Measurements from ENCODE around the gene TSPAN18. TPM values are rescaled to one million over a fixed set of nuclear protein-coding genes. Genes with fewer than 3 reads are reported as not detected.

Gene TSPAN18
- total RNA-seq, 1 experiment from 2014 or later: 2.8 TPM

- Histone ChIP-seq H3K36me3 (ENCODE audit: insufficient read depth, low read length, poor library complexity, severe bottlenecking) (no peaks in the 10 kb centered on the region), H3K4me3 (ENCODE audit: low read depth, low read length, poor library complexity, severe bottlenecking) (no peak overlapping the region), H3K27me3 (replicated peaks; ENCODE audit: insufficient read depth, low read depth, low read length, poor library complexity) (no peaks in the 10 kb centered on the region), H3K27ac (ENCODE audit: low read depth, low read length, poor library complexity, severe bottlenecking) (no peak overlapping the region), H3K4me1 (ENCODE audit: insufficient read depth, low read length, poor library complexity, severe bottlenecking) (peaks cover 12% of the 10 kb centered on the region), H3K9me3 (ENCODE audit: low read depth, low read length, poor library complexity, severe bottlenecking) (no peaks in the 10 kb centered on the region)
- DNase-seq (ENCODE audit: low spot score): no peak
- POLR2A ChIA-PET (ENCODE audit: low non-redundant PET): no interaction called here
- CTCF ChIA-PET: interaction anchor here (1.2 kb wide), 1 partner anchor 318 kb away, joined by 3 read pairs; no protein-coding TSS in a partner anchor
- TF ChIP-seq CTCF (conservative IDR thresholded peaks at IDR 0.05; ENCODE audit: low read depth, low read length) (no peak), EZH2 (IDR thresholded peaks at IDR 0.05; ENCODE audit: borderline replicate concordance, low read depth, low read length, poor library complexity, severe bottlenecking) (no peak)
- intact Hi-C loops (cut with micrococcal nuclease; ENCODE audit: unreplicated experiment): no loop called here
- BruUV-seq (replicated peaks): no TSS peak
Measured at GRCh38 chr11:44875037-44875436, 148.3 kb downstream of the TSPAN18 start.

GRCh38 chr11:44876194-44876723 lies 149.5 kb downstream of the TSPAN18 start:
- H3K4me1 ChIP-seq (ENCODE audit: insufficient read depth, low read length, poor library complexity, severe bottlenecking): peaks cover 12% of the 10 kb centered on the region
- H3K9me3 ChIP-seq (ENCODE audit: low read depth, low read length, poor library complexity, severe bottlenecking): no peaks in the 10 kb centered on the region
- H3K36me3 ChIP-seq (ENCODE audit: insufficient read depth, low read length, poor library complexity, severe bottlenecking): no peaks in the 10 kb centered on the region
- DNase-seq (ENCODE audit: low spot score): no peak
- intact Hi-C loops (cut with micrococcal nuclease; ENCODE audit: unreplicated experiment): no loop called here
- no peak for TF ChIP-seq EZH2 (IDR thresholded peaks at IDR 0.05; ENCODE audit: borderline replicate concordance, low read depth, low read length, poor library complexity, severe bottlenecking)
- TF ChIP-seq CTCF (conservative IDR thresholded peaks at IDR 0.05; ENCODE audit: low read depth, low read length): no peak
- no peaks in the 10 kb centered on the region for H3K27me3 ChIP-seq (replicated peaks; ENCODE audit: insufficient read depth, low read depth, low read length, poor library complexity)
- H3K27ac ChIP-seq (ENCODE audit: low read depth, low read length, poor library complexity, severe bottlenecking): no peak overlapping the region
- no peak overlapping the region for H3K4me3 ChIP-seq (ENCODE audit: low read depth, low read length, poor library complexity, severe bottlenecking)
- POLR2A ChIA-PET (ENCODE audit: low non-redundant PET): no interaction called here
- CTCF ChIA-PET: no interaction called here
- BruUV-seq (replicated peaks): no TSS peak

GRCh38 chr11:44876906-44877305 lies 150.1 kb downstream of the TSPAN18 start:
- no peaks in the 10 kb centered on the region for H3K27me3 ChIP-seq (replicated peaks; ENCODE audit: insufficient read depth, low read depth, low read length, poor library complexity)
- H3K9me3 ChIP-seq (ENCODE audit: low read depth, low read length, poor library complexity, severe bottlenecking): no peaks in the 10 kb centered on the region
- H3K36me3 ChIP-seq (ENCODE audit: insufficient read depth, low read length, poor library complexity, severe bottlenecking): no peaks in the 10 kb centered on the region
- no peak overlapping the region for H3K27ac ChIP-seq (ENCODE audit: low read depth, low read length, poor library complexity, severe bottlenecking)
- TF ChIP-seq CTCF (conservative IDR thresholded peaks at IDR 0.05; ENCODE audit: low read depth, low read length) (no peak), EZH2 (IDR thresholded peaks at IDR 0.05; ENCODE audit: borderline replicate concordance, low read depth, low read length, poor library complexity, severe bottlenecking) (no peak)
- BruUV-seq (replicated peaks): no TSS peak
- POLR2A ChIA-PET (ENCODE audit: low non-redundant PET): no interaction called here
- peaks cover 12% of the 10 kb centered on the region for H3K4me1 ChIP-seq (ENCODE audit: insufficient read depth, low read length, poor library complexity, severe bottlenecking)
- intact Hi-C loops (cut with micrococcal nuclease; ENCODE audit: unreplicated experiment): no loop called here
- no peak overlapping the region for H3K4me3 ChIP-seq (ENCODE audit: low read depth, low read length, poor library complexity, severe bottlenecking)
- CTCF ChIA-PET: no interaction called here
- no peak for DNase-seq (ENCODE audit: low spot score)

Measured in A673 (cell line).